ENCODE data around the gene CYTH3. TPM values are rescaled to one million over a fixed set of nuclear protein-coding genes. Genes with fewer than 3 reads are reported as not detected.

The CYTH3 gene
- total and polyA plus RNA-seq, 12 donors, result 15.9 to 27.9 (median 20.5) TPM

DNA sequence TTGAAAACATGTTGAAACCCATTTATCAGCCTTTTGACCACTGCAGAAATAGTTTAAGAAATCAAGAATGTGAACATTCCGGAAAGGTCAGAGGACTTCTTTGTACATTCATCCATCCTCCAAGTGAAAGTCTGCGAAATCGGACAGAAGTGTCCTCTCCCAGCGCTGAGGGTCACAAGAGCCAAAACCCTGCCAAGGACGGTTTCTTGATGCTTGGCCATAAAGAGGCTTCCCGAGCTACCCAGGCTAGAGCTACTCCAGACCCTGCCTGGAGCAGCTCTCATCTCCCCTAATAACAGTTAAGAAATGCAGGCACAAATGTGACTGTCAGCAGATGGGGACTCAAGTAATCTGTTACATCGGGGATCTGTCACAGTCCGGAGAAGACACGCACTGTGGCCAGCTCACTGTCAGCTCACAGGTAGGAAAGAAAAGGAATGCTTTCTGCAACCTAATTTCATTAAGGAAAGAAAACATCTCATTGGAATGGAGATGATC is 4.5 kb upstream of the CYTH3 start:
- Histone ChIP-seq H3K4me3 (no peak overlapping the region), H3K27ac (no peak overlapping the region), H3K36me3 (no peaks in the 10 kb centered on the region), H3K27me3 (no peaks in the 10 kb centered on the region), H3K4me1 (peaks cover 0 to 9% (median 5%) of the 10 kb centered on the region in 9 donors), H3K9me3 (no peaks in the 10 kb centered on the region)
- 68 to 72% methylated on average over 9 of the region's 9 CpGs for WGBS, 2 donors
- ATAC-seq (no peak), DNase-seq (no peak)
- TF ChIP-seq, protein P1, sequence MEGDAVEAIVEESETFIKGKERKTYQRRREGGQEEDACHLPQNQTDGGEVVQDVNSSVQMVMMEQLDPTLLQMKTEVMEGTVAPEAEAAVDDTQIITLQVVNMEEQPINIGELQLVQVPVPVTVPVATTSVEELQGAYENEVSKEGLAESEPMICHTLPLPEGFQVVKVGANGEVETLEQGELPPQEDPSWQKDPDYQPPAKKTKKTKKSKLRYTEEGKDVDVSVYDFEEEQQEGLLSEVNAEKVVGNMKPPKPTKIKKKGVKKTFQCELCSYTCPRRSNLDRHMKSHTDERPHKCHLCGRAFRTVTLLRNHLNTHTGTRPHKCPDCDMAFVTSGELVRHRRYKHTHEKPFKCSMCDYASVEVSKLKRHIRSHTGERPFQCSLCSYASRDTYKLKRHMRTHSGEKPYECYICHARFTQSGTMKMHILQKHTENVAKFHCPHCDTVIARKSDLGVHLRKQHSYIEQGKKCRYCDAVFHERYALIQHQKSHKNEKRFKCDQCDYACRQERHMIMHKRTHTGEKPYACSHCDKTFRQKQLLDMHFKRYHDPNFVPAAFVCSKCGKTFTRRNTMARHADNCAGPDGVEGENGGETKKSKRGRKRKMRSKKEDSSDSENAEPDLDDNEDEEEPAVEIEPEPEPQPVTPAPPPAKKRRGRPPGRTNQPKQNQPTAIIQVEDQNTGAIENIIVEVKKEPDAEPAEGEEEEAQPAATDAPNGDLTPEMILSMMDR (IDR thresholded peaks at IDR 0.05), result no peak
- intact Hi-C loops (cut with DNase I), result loop anchor here in 1 of 10 donors (5.0 to 10.0 kb wide), 2 partner anchors 40 to 112 kb away; no protein-coding TSS in a partner anchor

DNA sequence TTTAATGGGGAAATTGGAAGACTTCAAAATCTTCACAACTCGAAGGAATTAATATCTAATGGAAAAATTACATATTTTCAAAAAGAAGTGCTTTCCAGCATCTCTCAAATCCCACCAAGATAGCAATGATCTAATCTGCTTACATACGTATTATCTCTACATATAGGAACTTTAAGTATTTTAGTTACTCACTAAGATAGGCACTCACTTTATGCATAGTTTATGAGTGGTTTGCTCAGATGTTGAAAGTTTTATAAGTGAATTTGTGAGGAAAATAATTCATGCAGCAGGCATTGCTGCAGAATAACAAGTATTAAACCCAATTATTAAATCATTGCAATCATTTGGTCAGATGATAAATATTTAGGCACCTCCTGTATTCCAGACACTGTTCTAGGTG is 2.3 kb upstream of the CYTH3 start:
- H3K4me1 ChIP-seq, result peaks cover 0 to 23% (median 20%) of the 10 kb centered on the region in 9 donors
- TF ChIP-seq, protein P1 (IDR thresholded peaks at IDR 0.05), result no peak
- peaks cover 0 to 12% (median 0%) of the 10 kb centered on the region in 7 donors for H3K27me3 ChIP-seq
- no peak for ATAC-seq
- 87 to 90% methylated on average over 2 of the region's 2 CpGs for WGBS, 2 donors
- no peak for DNase-seq
- no peaks in the 10 kb centered on the region for H3K9me3 ChIP-seq
- intact Hi-C loops (cut with DNase I), result loop anchor here in 8 of 10 donors (5.0 to 10.0 kb wide), 7 partner anchors 42 to 112 kb away; no protein-coding TSS in a partner anchor
- H3K36me3 ChIP-seq, result no peaks in the 10 kb centered on the region
- no peak overlapping the region for H3K27ac ChIP-seq
- H3K4me3 ChIP-seq, result no peak overlapping the region

DNA sequence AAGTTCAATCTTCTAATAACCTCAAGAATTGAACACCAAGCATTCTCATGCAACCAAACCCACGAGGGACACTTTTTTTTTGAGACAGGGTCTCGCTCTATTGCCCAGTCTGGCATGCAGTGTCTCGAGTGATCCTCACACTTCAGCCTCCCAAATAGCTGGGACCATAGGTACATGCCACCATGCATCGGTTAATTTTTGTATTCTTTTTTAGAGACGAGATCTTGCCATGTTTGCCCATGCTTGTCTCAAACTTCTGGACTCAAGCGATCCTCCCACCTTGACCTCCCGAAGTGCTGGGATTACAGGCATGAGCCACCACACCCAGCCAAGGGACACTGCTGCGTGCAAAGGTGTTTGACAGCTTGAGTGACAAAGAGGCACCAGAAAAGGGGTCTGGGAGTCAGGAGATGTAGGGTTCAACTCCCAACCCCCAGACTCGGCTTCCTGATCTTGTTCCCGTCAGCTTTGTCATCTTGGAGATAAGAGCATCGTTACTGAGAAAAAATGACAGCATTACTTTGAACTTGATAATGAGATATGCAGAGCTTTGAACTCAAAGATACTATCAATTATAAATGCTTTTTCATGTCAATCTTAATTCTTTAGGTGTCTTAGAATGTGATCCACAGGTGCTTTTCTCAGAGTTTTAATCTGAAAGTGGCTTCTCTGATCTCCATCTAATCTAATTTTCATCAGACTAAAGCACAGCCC is 1.6 kb upstream of the CYTH3 start:
- intact Hi-C loops (cut with DNase I), result loop anchor here in 8 of 10 donors (5.0 to 10.0 kb wide), 7 partner anchors 42 to 112 kb away; no protein-coding TSS in a partner anchor
- Histone ChIP-seq H3K9me3 (no peaks in the 10 kb centered on the region), H3K4me3 (no peak overlapping the region), H3K27me3 (peaks cover 0 to 12% (median 0%) of the 10 kb centered on the region in 7 donors), H3K4me1 (peaks cover 0 to 30% (median 27%) of the 10 kb centered on the region in 9 donors), H3K36me3 (no peaks in the 10 kb centered on the region), H3K27ac (no peak overlapping the region)
- WGBS, 2 donors, result 87 to 89% methylated on average over 11 of the region's 11 CpGs
- TF ChIP-seq, protein P1 (IDR thresholded peaks at IDR 0.05), result no peak
- ATAC-seq (no peak), DNase-seq (no peak)

DNA sequence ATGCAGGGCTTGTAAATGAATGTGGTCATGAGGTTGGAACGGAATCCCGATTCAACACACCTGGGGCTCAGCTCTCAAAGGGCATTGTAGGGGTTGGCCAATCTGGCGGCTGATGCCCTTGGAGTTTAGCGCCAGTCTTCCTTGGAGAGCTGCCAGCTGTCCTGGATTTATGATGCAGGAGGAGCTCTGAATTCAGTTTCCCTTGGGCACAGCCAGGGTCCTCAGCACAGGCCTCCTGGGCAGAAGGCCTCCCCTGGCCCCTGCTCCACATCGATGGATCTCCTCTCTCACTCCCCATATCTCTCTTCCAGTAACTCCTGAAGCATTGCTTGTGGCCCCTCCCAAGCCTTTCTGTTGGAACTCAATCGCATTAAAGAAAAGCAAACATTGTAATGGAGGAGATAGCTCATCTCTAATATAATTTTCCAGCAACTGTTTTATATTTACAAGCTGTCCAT is 985 bp upstream of the CYTH3 start:
- Histone ChIP-seq H3K9me3 (no peaks in the 10 kb centered on the region), H3K27me3 (peaks cover 0 to 12% (median 0%) of the 10 kb centered on the region in 7 donors), H3K27ac (no peak overlapping the region), H3K4me1 (peaks cover 0 to 36% (median 32%) of the 10 kb centered on the region in 9 donors), H3K36me3 (no peaks in the 10 kb centered on the region), H3K4me3 (no peak overlapping the region)
- DNase-seq (no peak), ATAC-seq (no peak)
- TF ChIP-seq, protein P1 (IDR thresholded peaks at IDR 0.05), result no peak
- WGBS, 2 donors, result 80 to 83% methylated on average over 6 of the region's 6 CpGs
- intact Hi-C loops (cut with DNase I), result loop anchor here in 8 of 10 donors (5.0 to 10.0 kb wide), 7 partner anchors 41 to 111 kb away; no protein-coding TSS in a partner anchor

Data from heart right ventricle (tissue), 16 donors.